Stomach (tissue), 9 donors: ENCODE measurements around the gene KLHL3. TPM values are rescaled to one million over a fixed set of nuclear protein-coding genes. Genes with fewer than 3 reads are reported as not detected.
A peak's percentile ranks its signal among the peaks of the same experiment; 100 is the strongest.

ENCODE experiments used
- DNase-seq, 2 donors: peaks; one replicate each; pipeline versions ENCODE4 v3.0.0 to v3.0.0-alpha.2; 2013 to 2019
- H3K27ac ChIP-seq, 5 donors: fragments of 200-600 bp in 4 of 5; sonication (generic) in 4 of 5; one replicate each; pipeline ENCODE4 v1.5.1; 2013 to 2019; ENCODE audit warnings: mild to moderate bottlenecking in 1 of 5, moderate library complexity in 1 of 5
- H3K27me3 ChIP-seq, 3 donors: fragments of 200-600 bp; sonication (generic); one replicate each; pipeline ENCODE4 v1.5.1; 2017 to 2019; ENCODE audit warnings: mixed run types in 1 of 3
- H3K36me3 ChIP-seq, 4 donors: fragments of 200-600 bp; sonication (generic); 1 replicate in 3 of 4; 2 replicates in 1 of 4; pipeline ENCODE4 v1.5.1; 2016 to 2019
- H3K4me1 ChIP-seq, 4 donors: fragments of 200-600 bp; sonication (generic); one replicate each; pipeline ENCODE4 v1.5.1; 2016 to 2019
- H3K4me3 ChIP-seq, 4 donors: fragments of 200-600 bp; sonication (generic) in 3 of 4; one replicate each; pipeline ENCODE4 v1.5.1; 2016 to 2019; ENCODE audit warnings: mild to moderate bottlenecking in 1 of 4
- H3K9me3 ChIP-seq, 4 donors: fragments of 200-600 bp; sonication (generic); one replicate each; pipeline ENCODE4 v1.5.1; 2016 to 2019
- CTCF ChIP-seq, 7 experiments: fragments of 450-650 bp in 4 of 7; fragments of 200-600 bp in 3 of 7; sonication (generic) in 3 of 7; IDR thresholded peaks; one replicate each; pipeline ENCODE4 v1.5.1; 2016 to 2019; ENCODE audit warnings: antibody characterized with exemption in 7 of 7, control low read depth in 2 of 7, mild to moderate bottlenecking in 1 of 7
- EP300 ChIP-seq: sonication (generic); formaldehyde crosslinking; IDR thresholded peaks from one replicate; pipeline ENCODE4 v1.6.1; 2017; ENCODE audit warnings: antibody characterized with exemption
- POLR2A ChIP-seq, 4 donors: fragments of 450-650 bp; IDR thresholded peaks; one replicate each; pipeline ENCODE4 v1.6.1; 2016; ENCODE audit warnings: antibody characterized with exemption in 4 of 4, control low read depth in 2 of 4, mild to moderate bottlenecking in 1 of 4, moderate library complexity in 1 of 4
- POLR2AphosphoS5 ChIP-seq, 3 donors: sonication (generic); formaldehyde crosslinking; IDR thresholded peaks; one replicate each; pipeline ENCODE4 v1.6.1; 2016; ENCODE audit warnings: antibody characterized with exemption in 3 of 3
- WGBS, 5 donors: extraction: QIAGEN DNeasy Blood & Tissue Kit in 3 of 5; methylation state at CpG; one replicate each; pipeline versions ENCODE4 v1.1.5 to v1.1.7; 2013 to 2018; 5-methylcytosine and 5-hydroxymethylcytosine counted together
- intact Hi-C: fragments of 100-400 bp; cut with DNase I; formaldehyde crosslinking; loops from one replicate; pipeline ENCODE4 v1.15.1; 2023; ENCODE audit warnings: low total_unique reads
- polyA plus RNA-seq, 3 donors: library from polyadenylated mRNA; stranded (reverse); fragments of 200-250 nt; gene quantifications; one replicate each; pipeline ENCODE4 v1.2.3, GENCODE V29; 2013
- total RNA-seq, 5 donors: library from RNA; depleted of rRNA; stranded (reverse); fragments of >200 nt; gene quantifications; one replicate each; pipeline versions ENCODE4 v1.1.0 to v1.2.3, GENCODE V29; 2014 to 2016
- donor health status: healthy with polysubstance abuse.
- donor health status: Bipolar disorder and iron deficiency.
- donor health status: healthy.

KLHL3 gene
- total and polyA plus RNA-seq, 8 donors: 0.50 to 20.4 (median 10.3) TPM

DNA sequence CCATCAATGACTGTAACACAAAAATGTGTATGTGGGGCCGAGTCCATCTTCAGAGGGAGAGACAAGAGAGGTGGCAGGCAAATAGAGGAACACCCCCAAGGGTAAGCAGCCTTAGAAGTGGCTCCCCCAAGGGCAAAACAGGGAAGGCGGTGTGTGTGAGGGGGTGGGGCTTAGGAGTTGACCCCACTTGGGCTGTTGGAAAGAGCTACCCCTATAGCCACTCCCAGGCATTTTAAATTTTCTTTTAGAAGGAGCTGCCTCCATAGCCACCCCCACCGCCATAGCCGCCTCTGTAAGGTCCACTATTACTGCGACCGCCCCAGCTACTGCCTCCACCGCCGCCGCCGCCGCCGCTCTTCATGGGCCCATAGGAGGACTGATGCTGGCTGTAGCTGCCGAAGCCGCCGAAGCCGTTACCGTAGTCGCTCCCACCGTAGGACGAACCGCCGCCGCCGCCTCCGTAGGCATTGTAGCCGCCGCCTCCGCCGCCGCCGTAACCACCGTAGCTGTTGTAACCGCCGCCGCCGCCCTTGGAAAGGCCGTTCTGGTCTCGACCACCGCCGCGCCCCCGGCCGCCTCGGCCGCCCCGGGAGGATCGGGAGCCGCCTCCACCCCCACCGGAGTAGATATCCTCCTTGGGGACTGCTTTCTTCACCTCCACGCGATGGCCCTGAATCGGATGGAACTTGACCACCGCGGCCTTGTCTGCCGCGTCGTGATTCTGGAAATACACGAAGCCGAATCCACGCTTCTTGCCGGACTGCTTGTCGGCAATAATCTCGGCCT is 17.2 kb upstream of the KLHL3 start:
- intact Hi-C loops: no loop called here
- TF ChIP-seq POLR2AphosphoS5 (IDR thresholded peaks at IDR 0.05): no peak
- no peak for TF ChIP-seq EP300
- TF ChIP-seq CTCF (IDR thresholded peaks at IDR 0.05): no peak
- TF ChIP-seq POLR2A (IDR thresholded peaks at IDR 0.05): no peak
- Histone ChIP-seq H3K27ac (peak overlapping the region; percentile 98 to 100 (median 99)), H3K36me3 (no peaks in the 10 kb centered on the region), H3K27me3 (no peaks in the 10 kb centered on the region), H3K9me3 (no peaks in the 10 kb centered on the region), H3K4me3 (peak overlapping the region; percentile 68 to 87 (median 75)), H3K4me1 (peaks cover 24 to 52% (median 38%) of the 10 kb centered on the region in 4 donors)
- 0 to 1% (median 1%) methylated on average over 25 to 63 of the region's 63 CpGs for WGBS, 5 donors
- DNase-seq: peak; percentile 42 to 75

GRCh38 chr5:137751869-137752491 is 16.1 kb upstream of the KLHL3 start:
- Histone ChIP-seq H3K9me3 (no peaks in the 10 kb centered on the region), H3K36me3 (no peaks in the 10 kb centered on the region), H3K4me3 (peak overlapping the region; percentile 68 to 87 (median 75)), H3K27me3 (no peaks in the 10 kb centered on the region), H3K4me1 (peaks cover 24 to 53% (median 40%) of the 10 kb centered on the region in 4 donors), H3K27ac (peak overlapping the region in 4 of 5 donors; percentile 98 to 100 (median 98))
- TF ChIP-seq POLR2AphosphoS5 (IDR thresholded peaks at IDR 0.05) (no peak), CTCF (IDR thresholded peaks at IDR 0.05) (peak in 5 of 7 experiments; percentile 45 to 74 (median 68))
- whole genome bisulfite sequencing, 5 donors: 1 to 3% (median 1%) methylated on average over 7 of the region's 7 CpGs
- intact Hi-C loops: no loop called here
- DNase-seq: peak in 1 of 2 donors; percentile 87

DNA sequence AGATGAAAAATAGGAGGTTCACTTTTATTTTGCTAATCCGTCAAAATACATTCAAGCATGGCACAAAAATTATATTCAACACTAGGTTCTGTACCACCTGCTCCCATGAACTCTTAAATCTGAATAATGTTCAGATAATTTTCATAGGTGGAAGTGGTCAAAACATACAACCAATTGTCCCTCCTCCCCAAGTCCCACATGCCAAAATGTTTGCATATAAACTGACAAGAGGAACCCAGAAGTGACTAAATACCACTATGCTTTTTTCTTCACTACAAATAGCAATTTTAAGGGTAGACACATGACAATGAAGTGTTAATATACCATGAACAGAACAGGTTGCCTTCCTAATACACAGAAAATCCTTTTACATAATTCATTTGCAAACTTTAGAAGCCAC is 14.5 kb upstream of the KLHL3 start:
- WGBS, 5 donors: 74 to 94% (median 90%) methylated on average over 1 of the region's 1 CpG
- peaks cover 24 to 52% (median 40%) of the 10 kb centered on the region in 4 donors for H3K4me1 ChIP-seq
- intact Hi-C loops: no loop called here
- peak overlapping the region in 1 of 4 donors; percentile 78 for H3K4me3 ChIP-seq
- H3K27me3 ChIP-seq: no peaks in the 10 kb centered on the region
- no peak for DNase-seq
- H3K36me3 ChIP-seq: no peaks in the 10 kb centered on the region
- H3K27ac ChIP-seq: no peak overlapping the region
- H3K9me3 ChIP-seq: no peaks in the 10 kb centered on the region
- no peak for TF ChIP-seq CTCF (IDR thresholded peaks at IDR 0.05)
- no peak for TF ChIP-seq EP300
- TF ChIP-seq POLR2A (IDR thresholded peaks at IDR 0.05): no peak
- no peak for TF ChIP-seq POLR2AphosphoS5 (IDR thresholded peaks at IDR 0.05)

GRCh38 chr5:137747848-137748247 is 12.0 kb upstream of the KLHL3 start:
- Histone ChIP-seq H3K27me3 (no peaks in the 10 kb centered on the region), H3K36me3 (no peaks in the 10 kb centered on the region), H3K4me1 (peaks cover 18 to 49% (median 40%) of the 10 kb centered on the region in 4 donors), H3K4me3 (no peak overlapping the region), H3K9me3 (no peaks in the 10 kb centered on the region), H3K27ac (no peak overlapping the region)
- 90 to 95% (median 91%) methylated on average over 2 of the region's 2 CpGs for WGBS, 5 donors
- no peak for TF ChIP-seq EP300
- intact Hi-C loops: no loop called here
- DNase-seq: no peak
